OCI-LY3 (cell line): ENCODE data around the gene BABAM2.

ENCODE experiments used
- H2AFZ ChIP-seq: fragments of 200-600, 300-600 bp; shearing (Covaris generic); 2 replicates; pipeline ENCODE4 v1.6.0; 2014; ENCODE audit warnings: antibody characterized with exemption, low read depth, low read length
- H3K27ac ChIP-seq: fragments of 200-600, 300-600 bp; sonication (generic); 2 replicates; pipeline ENCODE4 v1.5.1; 2014; ENCODE audit warnings: mild to moderate bottlenecking, low read length, moderate library complexity, mixed read lengths
- H3K27me3 ChIP-seq: fragments of 200-600, 300-600 bp; sonication (generic); 2 replicates; pipeline ENCODE4 v1.6.1; 2014; ENCODE audit warnings: low read depth, low read length, mixed read lengths
- H3K36me3 ChIP-seq: fragments of 200-600, 300-600 bp; sonication (generic); replicated peaks from 2 replicates; pipeline ENCODE3; 2014; ENCODE audit warnings: low read depth, low read length, mixed read lengths
- H3K4me1 ChIP-seq: fragments of 300-600, 200-600 bp; sonication (generic); 2 replicates; pipeline ENCODE4 v1.6.1; 2014; ENCODE audit warnings: low read length, mixed read lengths
- H3K4me2 ChIP-seq: fragments of 200-600, 300-600 bp; sonication (generic); 2 replicates; pipeline ENCODE4 v1.6.1; 2014; ENCODE audit warnings: low read length, mixed read lengths
- H3K4me3 ChIP-seq: fragments of 300-600, 200-600 bp; sonication (generic); 2 replicates; pipeline ENCODE4 v1.5.1; 2014; ENCODE audit warnings: antibody characterized with exemption, mild to moderate bottlenecking, low read length, moderate library complexity
- H3K79me2 ChIP-seq: fragments of 300-600, 200-600 bp; shearing (Covaris generic); 2 replicates; pipeline ENCODE4 v1.6.1; 2014; ENCODE audit warnings: mild to moderate bottlenecking, low read length, mixed read lengths
- H3K9ac ChIP-seq: fragments of 300-600, 200-600 bp; shearing (Covaris generic); 2 replicates; pipeline ENCODE4 v1.6.0; 2014; ENCODE audit warnings: mild to moderate bottlenecking, low read length, moderate library complexity
- H3K9me3 ChIP-seq: fragments of 200-600, 300-600 bp; shearing (Covaris generic); 2 replicates; pipeline ENCODE4 v1.6.1; 2014; ENCODE audit warnings: low read length, mixed read lengths; ENCODE audit not compliant: insufficient read depth
- H4K20me1 ChIP-seq: fragments of 200-600, 300-600 bp; sonication (generic); 2 replicates; pipeline ENCODE4 v1.6.1; 2016; ENCODE audit warnings: low read length, mixed read lengths; ENCODE audit not compliant: insufficient read depth
- CTCF ChIP-seq: fragments of 200-600, 300-600 bp; sonication (generic); IDR thresholded peaks from 2 replicates; pipeline ENCODE4 v1.5.1; 2014; ENCODE audit warnings: antibody characterized with exemption, low read length, low read depth
- EZH2phosphoT487 ChIP-seq: fragments of 200-600 bp; shearing (Covaris generic); IDR thresholded peaks from 2 replicates; pipeline ENCODE4 v1.6.1; 2018; ENCODE audit warnings: antibody characterized with exemption, mixed run types, low read depth

The BABAM2 gene

GRCh38 chr2:27907547-27907946, 17.0 kb downstream of the BABAM2 start:
- H3K4me1 ChIP-seq = no peaks in the 10 kb centered on the region
- 0 out of 2 replicates have a peak, but pooled peaks cover 3% of the 10 kb centered on the region for H4K20me1 ChIP-seq
- H3K36me3 ChIP-seq = no peaks in the 10 kb centered on the region
- H3K4me2 ChIP-seq = no peak overlapping the region
- no peaks in the 10 kb centered on the region for H3K9me3 ChIP-seq
- no peak overlapping the region for H2AFZ ChIP-seq
- no peak overlapping the region for H3K4me3 ChIP-seq
- no peak overlapping the region for H3K27ac ChIP-seq
- H3K9ac ChIP-seq = no peak overlapping the region
- no peaks in the 10 kb centered on the region for H3K79me2 ChIP-seq
- TF ChIP-seq EZH2phosphoT487 (no peak), CTCF (no peak)
- no peaks in the 10 kb centered on the region for H3K27me3 ChIP-seq

GRCh38 chr2:27909901-27910300, 19.4 kb downstream of the BABAM2 start:
- Histone ChIP-seq H3K27me3 (no peaks in the 10 kb centered on the region), H3K27ac (no peak overlapping the region), H4K20me1 (0 out of 2 replicates have a peak, but pooled peaks cover 3% of the 10 kb centered on the region), H3K79me2 (no peaks in the 10 kb centered on the region), H3K9ac (no peak overlapping the region), H2AFZ (no peak overlapping the region), H3K4me3 (no peak overlapping the region), H3K4me2 (no peak overlapping the region), H3K9me3 (no peaks in the 10 kb centered on the region), H3K36me3 (no peaks in the 10 kb centered on the region), H3K4me1 (no peaks in the 10 kb centered on the region)
- TF ChIP-seq EZH2phosphoT487 (no peak), CTCF (no peak)

GRCh38 chr2:27911458-27912210, 21.1 kb downstream of the BABAM2 start:
- H3K36me3 ChIP-seq = no peaks in the 10 kb centered on the region
- no peaks in the 10 kb centered on the region for H3K79me2 ChIP-seq
- H2AFZ ChIP-seq = no peak overlapping the region
- H3K4me2 ChIP-seq = no peak overlapping the region
- no peaks in the 10 kb centered on the region for H3K27me3 ChIP-seq
- no peak for TF ChIP-seq CTCF
- no peak for TF ChIP-seq EZH2phosphoT487
- H4K20me1 ChIP-seq = no peaks in the 10 kb centered on the region
- H3K4me1 ChIP-seq = no peaks in the 10 kb centered on the region
- no peaks in the 10 kb centered on the region for H3K9me3 ChIP-seq
- no peak overlapping the region for H3K27ac ChIP-seq
- no peak overlapping the region for H3K9ac ChIP-seq
- no peak overlapping the region for H3K4me3 ChIP-seq

GRCh38 chr2:27912512-27912911, 22.0 kb downstream of the BABAM2 start:
- Histone ChIP-seq H3K4me1 (no peaks in the 10 kb centered on the region), H3K27ac (no peak overlapping the region), H2AFZ (no peak overlapping the region), H3K27me3 (no peaks in the 10 kb centered on the region), H3K9me3 (no peaks in the 10 kb centered on the region), H3K4me2 (no peak overlapping the region), H3K36me3 (no peaks in the 10 kb centered on the region), H3K4me3 (no peak overlapping the region), H3K9ac (no peak overlapping the region), H4K20me1 (no peaks in the 10 kb centered on the region), H3K79me2 (no peaks in the 10 kb centered on the region)
- TF ChIP-seq EZH2phosphoT487 (no peak), CTCF (no peak)
